ENCODE measurements around the gene ADPRHL1.

The ADPRHL1 gene

DNA sequence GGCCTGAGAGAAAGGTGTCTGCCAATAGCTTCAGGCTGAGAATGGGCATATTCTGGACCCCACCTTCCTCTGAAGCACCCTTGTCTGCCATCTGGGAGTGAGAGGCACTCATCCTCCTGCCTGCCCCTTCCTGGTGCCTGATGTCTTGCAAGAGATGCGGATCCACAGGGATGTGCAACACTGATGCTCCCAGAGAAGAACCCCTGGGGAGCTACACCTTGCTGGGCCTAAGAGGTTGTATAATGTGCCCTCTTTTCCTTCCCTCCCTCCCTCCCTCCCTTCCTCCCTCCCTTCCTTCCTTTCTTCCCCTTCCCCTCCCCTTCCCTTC is 34.6 kb downstream of the ADPRHL1 start:
- Histone ChIP-seq H3K4me1 (ENCODE audit: low read depth, poor library complexity, severe bottlenecking) (no peaks in the 10 kb centered on the region), H4K20me1 (ENCODE audit: insufficient read depth) (no peaks in the 10 kb centered on the region), H3K36me3 (ENCODE audit: insufficient read depth) (no peaks in the 10 kb centered on the region), H3K27ac (no peak overlapping the region), H3K4me3 (IDR thresholded peaks at IDR 0.05; ENCODE audit: insufficient read depth, low read depth, low read length) (no peak overlapping the region), H2AFZ (ENCODE audit: low read depth) (no peak overlapping the region), H3K9ac (no peak overlapping the region), H3K79me2 (ENCODE audit: insufficient read depth, low read depth) (no peaks in the 10 kb centered on the region), H3K4me2 (no peak overlapping the region), H3K27me3 (ENCODE audit: insufficient read depth, low read depth) (peaks cover 8% of the 10 kb centered on the region; the same call in 1 of the 2 replicates)
- TF ChIP-seq, protein P1, sequence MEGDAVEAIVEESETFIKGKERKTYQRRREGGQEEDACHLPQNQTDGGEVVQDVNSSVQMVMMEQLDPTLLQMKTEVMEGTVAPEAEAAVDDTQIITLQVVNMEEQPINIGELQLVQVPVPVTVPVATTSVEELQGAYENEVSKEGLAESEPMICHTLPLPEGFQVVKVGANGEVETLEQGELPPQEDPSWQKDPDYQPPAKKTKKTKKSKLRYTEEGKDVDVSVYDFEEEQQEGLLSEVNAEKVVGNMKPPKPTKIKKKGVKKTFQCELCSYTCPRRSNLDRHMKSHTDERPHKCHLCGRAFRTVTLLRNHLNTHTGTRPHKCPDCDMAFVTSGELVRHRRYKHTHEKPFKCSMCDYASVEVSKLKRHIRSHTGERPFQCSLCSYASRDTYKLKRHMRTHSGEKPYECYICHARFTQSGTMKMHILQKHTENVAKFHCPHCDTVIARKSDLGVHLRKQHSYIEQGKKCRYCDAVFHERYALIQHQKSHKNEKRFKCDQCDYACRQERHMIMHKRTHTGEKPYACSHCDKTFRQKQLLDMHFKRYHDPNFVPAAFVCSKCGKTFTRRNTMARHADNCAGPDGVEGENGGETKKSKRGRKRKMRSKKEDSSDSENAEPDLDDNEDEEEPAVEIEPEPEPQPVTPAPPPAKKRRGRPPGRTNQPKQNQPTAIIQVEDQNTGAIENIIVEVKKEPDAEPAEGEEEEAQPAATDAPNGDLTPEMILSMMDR (conservative IDR thresholded peaks at IDR 0.05; ENCODE audit: low read depth, low read length), result no peak

DNA sequence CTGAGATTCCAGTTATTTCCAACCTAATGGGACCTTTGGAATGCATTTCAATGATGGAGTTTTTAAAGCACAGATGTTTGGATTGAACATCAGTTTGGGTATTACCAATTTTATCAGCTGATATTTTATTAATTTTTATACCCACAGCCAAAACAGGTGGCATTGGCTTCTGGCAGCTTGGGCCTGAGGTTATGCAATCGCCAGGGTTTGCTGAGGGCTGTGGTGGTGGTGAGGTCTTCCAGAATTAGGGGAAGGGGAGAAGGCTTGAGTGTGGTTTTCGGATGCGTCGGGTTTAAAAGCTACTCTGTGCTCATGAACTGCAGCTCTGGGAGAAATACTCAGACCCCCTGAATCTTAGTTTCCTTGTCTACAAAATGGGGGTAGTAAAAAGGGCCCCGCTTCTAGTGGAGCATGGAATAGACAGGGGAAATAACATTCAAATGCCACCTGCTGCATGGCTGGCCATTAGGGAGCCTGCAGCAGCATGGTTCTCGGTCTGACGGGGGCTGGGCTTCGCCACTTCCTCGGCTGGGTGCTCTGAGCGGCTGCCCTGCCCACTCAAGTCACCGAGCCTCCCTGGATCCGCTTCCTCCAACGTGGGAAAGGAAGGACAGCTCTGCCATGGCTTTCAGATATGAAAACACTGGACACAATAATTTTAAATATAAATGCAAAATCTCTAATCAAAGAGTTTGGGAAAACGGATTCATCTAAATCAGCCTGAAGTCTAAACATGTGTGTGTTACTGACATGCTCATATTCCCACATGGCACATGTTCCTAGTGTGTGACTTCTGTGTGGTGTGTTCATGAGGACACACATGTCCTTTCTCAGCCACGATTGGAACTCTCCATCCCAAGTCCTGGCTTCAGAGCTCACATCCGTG is 35.2 kb downstream of the ADPRHL1 start:
- no peaks in the 10 kb centered on the region for H4K20me1 ChIP-seq (ENCODE audit: insufficient read depth)
- no peaks in the 10 kb centered on the region for H3K79me2 ChIP-seq (ENCODE audit: insufficient read depth, low read depth)
- no peak overlapping the region for H2AFZ ChIP-seq (ENCODE audit: low read depth)
- peaks cover 8% of the 10 kb centered on the region; the same call in 1 of the 2 replicates for H3K27me3 ChIP-seq (ENCODE audit: insufficient read depth, low read depth)
- TF ChIP-seq, protein P1 (conservative IDR thresholded peaks at IDR 0.05; ENCODE audit: low read depth, low read length), result no peak
- no peak overlapping the region for H3K4me3 ChIP-seq (IDR thresholded peaks at IDR 0.05; ENCODE audit: insufficient read depth, low read depth, low read length)
- no peaks in the 10 kb centered on the region for H3K36me3 ChIP-seq (ENCODE audit: insufficient read depth)
- no peak overlapping the region for H3K27ac ChIP-seq
- no peaks in the 10 kb centered on the region for H3K4me1 ChIP-seq (ENCODE audit: low read depth, poor library complexity, severe bottlenecking)
- H3K4me2 ChIP-seq, result no peak overlapping the region
- no peak overlapping the region for H3K9ac ChIP-seq

DNA sequence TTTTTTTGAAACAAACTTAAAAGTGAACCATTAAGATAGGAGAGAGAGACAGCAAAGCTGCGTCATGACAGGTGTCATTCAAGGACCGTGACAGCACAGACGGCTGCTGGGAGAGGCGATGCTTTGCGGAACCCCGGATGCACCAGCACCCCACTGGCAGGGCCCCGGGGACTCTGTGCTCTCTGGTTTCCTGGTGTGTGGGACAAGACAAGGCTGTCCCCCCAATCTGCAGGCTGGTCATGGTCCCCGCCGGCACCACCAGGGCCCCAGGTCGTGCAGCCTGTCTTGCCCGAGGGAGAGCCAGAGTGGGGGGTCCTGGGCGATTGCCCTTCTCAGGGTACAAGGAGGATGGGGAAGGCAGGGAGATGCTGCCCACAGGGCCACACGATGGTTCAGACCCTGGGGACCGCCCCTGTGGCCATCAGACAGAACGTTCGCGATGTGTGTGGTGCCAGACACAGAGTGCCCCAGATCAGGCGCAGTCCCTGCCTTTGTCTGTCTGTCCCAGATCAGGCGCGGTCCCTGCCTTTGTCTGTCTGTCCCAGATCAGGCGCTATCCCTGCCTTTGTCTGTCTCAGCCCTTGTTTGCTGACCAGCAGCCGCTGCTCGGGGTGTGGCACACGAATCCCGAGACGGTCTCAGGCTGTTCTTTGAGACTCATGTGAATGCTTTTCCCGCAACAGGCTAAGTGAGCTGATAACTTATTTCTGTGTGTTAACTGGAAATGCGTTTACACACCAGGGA is 36.1 kb downstream of the ADPRHL1 start:
- Histone ChIP-seq H3K4me1 (ENCODE audit: low read depth, poor library complexity, severe bottlenecking) (no peaks in the 10 kb centered on the region), H3K4me3 (IDR thresholded peaks at IDR 0.05; ENCODE audit: insufficient read depth, low read depth, low read length) (no peak overlapping the region), H3K79me2 (ENCODE audit: insufficient read depth, low read depth) (no peaks in the 10 kb centered on the region), H3K9ac (no peak overlapping the region), H3K4me2 (no peak overlapping the region), H3K36me3 (ENCODE audit: insufficient read depth) (no peaks in the 10 kb centered on the region), H3K27ac (no peak overlapping the region), H3K27me3 (ENCODE audit: insufficient read depth, low read depth) (peaks cover 8% of the 10 kb centered on the region; the same call in 1 of the 2 replicates), H4K20me1 (ENCODE audit: insufficient read depth) (no peaks in the 10 kb centered on the region), H2AFZ (ENCODE audit: low read depth) (no peak overlapping the region)
- TF ChIP-seq, protein P1 (conservative IDR thresholded peaks at IDR 0.05; ENCODE audit: low read depth, low read length), result no peak

DNA sequence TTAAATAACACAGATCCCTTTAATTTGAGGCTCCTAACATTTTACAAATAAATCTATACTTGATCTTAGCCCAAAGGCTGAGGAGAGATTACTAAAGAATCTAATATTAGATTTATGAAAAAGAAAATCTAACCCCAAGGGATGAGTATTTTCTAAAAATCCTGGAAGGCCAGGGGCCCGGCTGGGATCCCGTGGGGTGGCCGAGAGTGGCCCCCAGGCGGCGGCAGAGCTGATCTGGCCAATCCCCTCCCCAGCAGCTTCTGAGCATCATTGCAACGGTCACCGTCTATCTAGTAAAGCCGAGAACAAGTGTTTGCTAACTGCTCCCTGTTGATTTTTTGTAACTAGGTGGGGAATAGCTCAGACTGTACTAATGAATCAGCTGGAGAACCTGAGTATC is 37.5 kb downstream of the ADPRHL1 start:
- Histone ChIP-seq H4K20me1 (ENCODE audit: insufficient read depth) (no peaks in the 10 kb centered on the region), H2AFZ (ENCODE audit: low read depth) (no peak overlapping the region), H3K36me3 (ENCODE audit: insufficient read depth) (no peaks in the 10 kb centered on the region), H3K9ac (no peak overlapping the region), H3K4me3 (IDR thresholded peaks at IDR 0.05; ENCODE audit: insufficient read depth, low read depth, low read length) (no peak overlapping the region), H3K79me2 (ENCODE audit: insufficient read depth, low read depth) (no peaks in the 10 kb centered on the region), H3K4me1 (ENCODE audit: low read depth, poor library complexity, severe bottlenecking) (no peaks in the 10 kb centered on the region), H3K27me3 (ENCODE audit: insufficient read depth, low read depth) (peaks cover 8% of the 10 kb centered on the region; the same call in 1 of the 2 replicates), H3K4me2 (no peak overlapping the region), H3K27ac (no peak overlapping the region)
- TF ChIP-seq, protein P1 (conservative IDR thresholded peaks at IDR 0.05; ENCODE audit: low read depth, low read length), result no peak

Data from KMS-11 (cell line).